B cell (primary cell): ENCODE measurements around the gene LAIR1. TPM values are rescaled to one million over a fixed set of nuclear protein-coding genes. Genes with fewer than 3 reads are reported as not detected.

Experiments
- ATAC-seq: fragments of 200-7000 bp; cut with Tn5 transposase; one replicate; pipeline ENCODE4 v1.10.0; 2021; ENCODE audit warnings: low read depth, mild to moderate bottlenecking, moderate number of reproducible peaks, moderate library complexity
- CTCF ChIA-PET: fragments of 350-600 bp; sonication (Branson Sonifier 250); formaldehyde crosslinking; loops from one replicate; lab custom pipeline; 2021; ENCODE audit warnings: antibody characterized with exemption, inconsistent platforms; lab: Charles Lee
- POLR2A ChIA-PET: fragments of 350-600 bp; sonication (Branson Sonifier 250); formaldehyde crosslinking; loops from one replicate; lab custom pipeline; 2021; ENCODE audit warnings: antibody characterized with exemption; lab: Charles Lee
- DNase-seq: peaks from one replicate; pipeline ENCODE4 v3.0.0; 2013
- H2AFZ ChIP-seq: 2 replicates; pipeline ENCODE4 v1.6.1; 2012; ENCODE audit warnings: mild to moderate bottlenecking, low read depth, low read length; ENCODE audit not compliant: insufficient read depth, poor library complexity, severe bottlenecking
- H3K27ac ChIP-seq, 2 donors: 1 replicate in 1 of 2; 2 replicates in 1 of 2; pipeline ENCODE4 v1.5.1; 2012 to 2013; ENCODE audit warnings: low read length in 2 of 2, mild to moderate bottlenecking in 2 of 2, moderate library complexity in 1 of 2
- H3K27me3 ChIP-seq, 4 experiments: fragments of 200-600 bp in 1 of 4; sonication (generic) in 1 of 4; replicated peaks in 1 of 4; 1 replicate in 2 of 4; 2 replicates in 2 of 4; pipeline versions ENCODE4 v1.6.1 to v1.7.0; 2013 to 2016; ENCODE audit warnings: low read length in 3 of 4, mild to moderate bottlenecking in 2 of 4, mixed read lengths in 1 of 4, moderate library complexity in 1 of 4; ENCODE audit not compliant: insufficient read depth in 4 of 4, control insufficient read depth in 3 of 4; ENCODE audit errors: control extremely low read depth in 1 of 4
- H3K36me3 ChIP-seq, 2 experiments: replicated peaks in 1 of 2; 1 replicate in 1 of 2; 2 replicates in 1 of 2; pipeline versions ENCODE4 v1.6.1 to v1.7.1; 2013; ENCODE audit warnings: low read length in 1 of 2; ENCODE audit not compliant: insufficient read depth in 2 of 2, control insufficient read depth in 1 of 2; ENCODE audit errors: control extremely low read depth in 1 of 2, extremely low read depth in 1 of 2
- H3K4me1 ChIP-seq, 2 donors: fragments of 200-600 bp in 1 of 2; sonication (generic) in 1 of 2; 1 replicate in 1 of 2; 2 replicates in 1 of 2; pipeline versions ENCODE4 v1.5.1 to v1.6.1; 2013 to 2017; ENCODE audit warnings: low read length in 2 of 2; ENCODE audit not compliant: control insufficient read depth in 2 of 2, insufficient read depth in 2 of 2
- H3K4me2 ChIP-seq: replicated peaks from 2 replicates; pipeline ENCODE3; 2012; ENCODE audit warnings: mild to moderate bottlenecking, low read depth, low read length; ENCODE audit not compliant: poor library complexity, severe bottlenecking
- H3K4me3 ChIP-seq, 5 experiments: fragments of 200-600 bp in 1 of 5; sonication (generic) in 1 of 5; 1 replicate in 3 of 5; 2 replicates in 2 of 5; pipeline versions ENCODE4 v1.5.1 to v1.7.0; 2011 to 2016; ENCODE audit warnings: low read length in 4 of 5, mild to moderate bottlenecking in 4 of 5, low read depth in 2 of 5, control low read depth in 1 of 5, moderate library complexity in 1 of 5; ENCODE audit not compliant: insufficient read depth in 1 of 5; ENCODE audit errors: control extremely low read depth in 1 of 5, extremely low read depth in 1 of 5
- H3K79me2 ChIP-seq: fragments of 200-600 bp; sonication (generic); one replicate; pipeline ENCODE4 v1.6.0; 2016; ENCODE audit warnings: low read length; ENCODE audit not compliant: control insufficient read depth, insufficient read depth
- H3K9ac ChIP-seq: fragments of 200-600 bp; sonication (generic); 2 replicates; pipeline ENCODE4 v1.6.1; 2017; ENCODE audit warnings: mild to moderate bottlenecking, low read length, moderate library complexity
- H3K9me3 ChIP-seq, 3 donors: one replicate each; pipeline versions ENCODE4 v1.6.1 to v1.7.1; 2013; ENCODE audit warnings: low read length in 2 of 3; ENCODE audit not compliant: control insufficient read depth in 2 of 3, insufficient read depth in 1 of 3; ENCODE audit errors: control extremely low read depth in 1 of 3
- H4K20me1 ChIP-seq: 2 replicates; pipeline ENCODE4 v1.6.0; 2012; ENCODE audit warnings: mild to moderate bottlenecking, low read length; ENCODE audit not compliant: insufficient read depth, control insufficient read depth, poor library complexity, severe bottlenecking
- H3K27ac Mint-ChIP-seq: one replicate; pipeline ENCODE4 v1.8.0; 2021; ENCODE audit warnings: mixed read lengths
- H3K27me3 Mint-ChIP-seq: one replicate; pipeline ENCODE4 v1.8.0; 2021; ENCODE audit warnings: mixed read lengths
- H3K4me1 Mint-ChIP-seq: one replicate; pipeline ENCODE4 v1.8.0; 2021; ENCODE audit warnings: mixed read lengths
- H3K4me3 Mint-ChIP-seq: one replicate; pipeline ENCODE4 v1.8.0; 2021; ENCODE audit warnings: mixed read lengths
- H3K9me3 Mint-ChIP-seq: one replicate; pipeline ENCODE4 v1.8.0; 2022; ENCODE audit warnings: mixed read lengths; ENCODE audit not compliant: insufficient read depth
- CTCF ChIP-seq: fragments of 200-600 bp; IDR thresholded peaks from one replicate; pipeline ENCODE4 v1.8.0; 2022; ENCODE audit warnings: antibody characterized with exemption, mild to moderate bottlenecking
- EZH2 ChIP-seq: IDR thresholded peaks from 2 replicates; pipeline ENCODE4 v1.6.1; 2012; ENCODE audit warnings: borderline replicate concordance, low read depth, mild to moderate bottlenecking, moderate library complexity, low read length; ENCODE audit not compliant: insufficient read depth, poor library complexity, severe bottlenecking
- WGBS: methylation state at CpG from one replicate; pipeline ENCODE4 v1.1.5; 2013; ENCODE audit warnings: missing lambda C conversion rate; ENCODE audit not compliant: insufficient coverage; 5-methylcytosine and 5-hydroxymethylcytosine counted together
- intact Hi-C: fragments of 100-400 bp; cut with micrococcal nuclease; formaldehyde crosslinking; loops from one replicate; pipeline ENCODE4 v1.10.0; 2022
- polyA plus RNA-seq: library from polyadenylated mRNA; depleted of rRNA; stranded (reverse); fragments of >200 nt; gene quantifications from 2 replicates; pipeline ENCODE4 v1.2.3, GENCODE V29; 2012
- total RNA-seq, 2 donors: library from RNA; stranded (reverse); fragments of 120-200 nt in 1 of 2; gene quantifications; 1 replicate in 1 of 2; 2 replicates in 1 of 2; pipeline versions ENCODE4 v1.2.3 to v1.2.4, GENCODE V29; 2013 to 2022

LAIR1 gene
- total and polyA plus RNA-seq, 2 donors (not counting 1 experiment from before 2014, with no cell fraction given), result 41.5 to 173 TPM

DNA sequence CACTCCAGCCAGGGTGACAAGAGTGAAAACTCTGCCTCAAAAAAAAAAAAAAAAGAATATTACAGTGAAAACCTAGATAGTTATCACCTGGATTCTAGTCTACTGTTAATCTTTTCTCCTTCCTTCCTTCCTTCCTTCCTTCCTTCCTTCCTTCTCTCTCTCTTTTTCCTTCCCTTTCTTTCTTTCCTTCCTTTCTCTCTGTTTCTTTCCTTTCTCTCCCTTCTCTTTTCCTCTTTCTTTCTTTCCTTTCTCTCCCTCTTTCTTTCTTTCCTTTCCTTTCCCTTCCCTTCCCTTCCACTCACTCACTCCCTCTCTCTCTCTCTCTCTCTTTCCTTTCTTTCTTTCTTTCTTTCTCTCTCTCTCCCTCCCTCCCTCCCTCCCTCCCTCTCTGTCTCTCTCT is 40.9 kb upstream of the LAIR1 start:
- ATAC-seq (no peak), DNase-seq (no peak)
- ChIA-PET POLR2A (no interaction called here), CTCF (interaction anchor here (1.2 to 1.8 kb wide), 2 partner anchors 15 to 139 kb away, joined by 4 to 5 read pairs; no protein-coding TSS in a partner anchor)
- Histone ChIP-seq H3K27ac (no peak overlapping the region), H3K36me3 (no peaks in the 10 kb centered on the region), H3K4me1 (no peaks in the 10 kb centered on the region), H3K4me3 (no peak overlapping the region), H3K4me2 (no peak overlapping the region), H3K27me3 (peaks cover 0 to 3% (median 0%) of the 10 kb centered on the region in 4 experiments), H2AFZ (no peak overlapping the region), H4K20me1 (no peaks in the 10 kb centered on the region), H3K9me3 (peaks cover 0 to 6% (median 0%) of the 10 kb centered on the region in 3 donors), H3K9ac (no peak overlapping the region), H3K79me2 (no peaks in the 10 kb centered on the region)
- Mint-ChIP-seq H3K4me3 (no peak overlapping the region), H3K27me3 (peaks cover 9% of the 10 kb centered on the region), H3K4me1 (no peaks in the 10 kb centered on the region), H3K27ac (no peak overlapping the region), H3K9me3 (no peaks in the 10 kb centered on the region)
- intact Hi-C loops, result no loop called here
- TF ChIP-seq EZH2, result no peak
- no peak for TF ChIP-seq CTCF

GRCh38 chr19:54403054-54403453 is 38.3 kb upstream of the LAIR1 start:
- no peaks in the 10 kb centered on the region for H4K20me1 ChIP-seq
- Mint-ChIP-seq H3K4me3 (no peak overlapping the region), H3K4me1 (no peaks in the 10 kb centered on the region), H3K9me3 (no peaks in the 10 kb centered on the region), H3K27me3 (peaks cover 9% of the 10 kb centered on the region), H3K27ac (no peak overlapping the region)
- no peaks in the 10 kb centered on the region for H3K4me1 ChIP-seq
- 97% methylated on average over 8 of the region's 8 CpGs for WGBS
- H2AFZ ChIP-seq, result no peak overlapping the region
- CTCF ChIA-PET, result interaction anchor here (0.7 kb wide), 2 partner anchors 11 to 78 kb away, joined by 3 read pairs; no protein-coding TSS in a partner anchor
- TF ChIP-seq CTCF (no peak), EZH2 (no peak)
- H3K9ac ChIP-seq, result no peak overlapping the region
- H3K4me2 ChIP-seq, result no peak overlapping the region
- DNase-seq, result no peak
- H3K4me3 ChIP-seq, result no peak overlapping the region
- no peak overlapping the region for H3K27ac ChIP-seq
- H3K27me3 ChIP-seq, result peaks cover 0 to 5% (median 0%) of the 10 kb centered on the region in 4 experiments
- no peak for ATAC-seq
- no peaks in the 10 kb centered on the region for H3K36me3 ChIP-seq
- no peaks in the 10 kb centered on the region for H3K79me2 ChIP-seq
- intact Hi-C loops, result no loop called here
- peaks cover 0 to 5% (median 0%) of the 10 kb centered on the region in 3 donors for H3K9me3 ChIP-seq
- POLR2A ChIA-PET, result no interaction called here
